Brain microvascular endothelial cell (primary cell): ENCODE results near the gene CLNK.

Source experiments
- DNase-seq: peaks from one replicate; pipeline ENCODE4 v3.0.0-alpha.2; 2020
- H3K27ac ChIP-seq: fragments of 250-450 bp; sonication (Bioruptor Pico); 2 replicates; pipeline ENCODE4 v1.5.1; 2020; ENCODE audit warnings: mild to moderate bottlenecking, moderate library complexity
- H3K27me3 ChIP-seq: fragments of 250-450 bp; sonication (Bioruptor Pico); replicated peaks from 2 replicates; pipeline ENCODE4 v1.5.1; 2020; ENCODE audit warnings: mild to moderate bottlenecking
- H3K36me3 ChIP-seq: fragments of 250-450 bp; sonication (Bioruptor Pico); replicated peaks from 2 replicates; pipeline ENCODE4 v1.5.1; 2020; ENCODE audit warnings: mild to moderate bottlenecking
- H3K4me3 ChIP-seq: 2 replicates; pipeline ENCODE4 v1.5.1; 2011; ENCODE audit warnings: low read depth, mild to moderate bottlenecking, control low read depth, low read length, moderate library complexity
- in situ Hi-C: cut with HindIII; loops from 2 replicates; pipeline ENCODE4 v1.10.0; 2017; ENCODE audit warnings: low sequenced_read_pairs, low pct_ligation_motif_present
- TF ChIP-seq, protein P1 (sequence below): IDR thresholded peaks from 2 replicates; pipeline ENCODE4 v1.5.1; 2011; ENCODE audit warnings: low read depth, mild to moderate bottlenecking, moderate library complexity, low read length, control low read depth, inconsistent platforms; ENCODE audit errors: missing control alignments

Gene CLNK

DNA sequence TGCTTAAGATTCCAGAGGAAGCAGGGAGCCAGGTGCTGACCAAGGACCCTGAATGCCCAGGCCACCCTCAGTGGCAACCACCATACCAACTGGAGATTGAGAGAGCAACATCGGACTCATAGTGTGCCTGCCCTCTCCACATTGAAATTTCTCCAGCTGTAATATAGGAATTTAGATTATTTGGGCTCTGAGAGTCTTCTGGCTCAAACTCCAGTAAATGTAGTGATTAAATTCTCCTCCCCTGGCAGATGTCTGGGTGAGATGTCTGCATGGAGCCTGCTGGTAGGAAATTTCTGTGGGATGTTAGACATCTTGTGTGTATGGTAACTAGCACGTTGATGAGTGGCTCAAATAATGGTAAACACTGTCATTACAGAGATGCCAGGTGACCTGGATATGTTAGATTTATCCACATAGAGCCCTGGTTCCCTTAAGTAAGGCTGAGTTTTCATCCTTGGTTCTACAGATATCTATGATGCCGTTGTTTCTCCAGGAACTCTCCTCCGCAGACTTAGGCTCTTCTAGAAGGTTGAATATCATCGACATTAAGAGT is 70.6 kb downstream of the CLNK start:
- H3K36me3 ChIP-seq: no peaks in the 10 kb centered on the region
- no peaks in the 10 kb centered on the region for H3K27me3 ChIP-seq
- DNase-seq: no peak
- H3K4me3 ChIP-seq: no peak overlapping the region
- TF ChIP-seq, protein P1, sequence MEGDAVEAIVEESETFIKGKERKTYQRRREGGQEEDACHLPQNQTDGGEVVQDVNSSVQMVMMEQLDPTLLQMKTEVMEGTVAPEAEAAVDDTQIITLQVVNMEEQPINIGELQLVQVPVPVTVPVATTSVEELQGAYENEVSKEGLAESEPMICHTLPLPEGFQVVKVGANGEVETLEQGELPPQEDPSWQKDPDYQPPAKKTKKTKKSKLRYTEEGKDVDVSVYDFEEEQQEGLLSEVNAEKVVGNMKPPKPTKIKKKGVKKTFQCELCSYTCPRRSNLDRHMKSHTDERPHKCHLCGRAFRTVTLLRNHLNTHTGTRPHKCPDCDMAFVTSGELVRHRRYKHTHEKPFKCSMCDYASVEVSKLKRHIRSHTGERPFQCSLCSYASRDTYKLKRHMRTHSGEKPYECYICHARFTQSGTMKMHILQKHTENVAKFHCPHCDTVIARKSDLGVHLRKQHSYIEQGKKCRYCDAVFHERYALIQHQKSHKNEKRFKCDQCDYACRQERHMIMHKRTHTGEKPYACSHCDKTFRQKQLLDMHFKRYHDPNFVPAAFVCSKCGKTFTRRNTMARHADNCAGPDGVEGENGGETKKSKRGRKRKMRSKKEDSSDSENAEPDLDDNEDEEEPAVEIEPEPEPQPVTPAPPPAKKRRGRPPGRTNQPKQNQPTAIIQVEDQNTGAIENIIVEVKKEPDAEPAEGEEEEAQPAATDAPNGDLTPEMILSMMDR: no peak
- in situ Hi-C loops: no loop called here
- H3K27ac ChIP-seq: no peak overlapping the region

DNA sequence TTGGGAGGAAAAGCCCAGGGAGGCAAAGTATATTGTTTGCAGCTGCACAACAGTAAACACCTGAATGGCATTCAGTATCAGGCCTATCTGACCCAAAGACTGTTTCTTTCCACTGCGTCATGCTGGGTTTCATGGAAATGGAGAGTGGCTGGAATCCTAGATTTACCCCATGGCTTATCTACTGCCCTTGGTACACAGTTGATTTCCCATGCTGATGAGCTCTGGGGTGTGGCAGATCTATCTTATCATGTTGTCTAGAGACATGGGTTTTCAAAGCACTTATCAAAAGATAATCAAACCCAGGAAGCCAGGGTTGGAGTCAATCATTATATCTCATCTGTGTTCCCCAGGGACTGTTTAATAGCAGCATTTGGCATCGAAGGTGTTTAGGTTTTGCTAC is 72.1 kb downstream of the CLNK start:
- no peak overlapping the region for H3K27ac ChIP-seq
- H3K27me3 ChIP-seq: no peaks in the 10 kb centered on the region
- TF ChIP-seq, protein P1: no peak
- H3K4me3 ChIP-seq: no peak overlapping the region
- no peak for DNase-seq
- no peaks in the 10 kb centered on the region for H3K36me3 ChIP-seq
- in situ Hi-C loops: no loop called here

DNA sequence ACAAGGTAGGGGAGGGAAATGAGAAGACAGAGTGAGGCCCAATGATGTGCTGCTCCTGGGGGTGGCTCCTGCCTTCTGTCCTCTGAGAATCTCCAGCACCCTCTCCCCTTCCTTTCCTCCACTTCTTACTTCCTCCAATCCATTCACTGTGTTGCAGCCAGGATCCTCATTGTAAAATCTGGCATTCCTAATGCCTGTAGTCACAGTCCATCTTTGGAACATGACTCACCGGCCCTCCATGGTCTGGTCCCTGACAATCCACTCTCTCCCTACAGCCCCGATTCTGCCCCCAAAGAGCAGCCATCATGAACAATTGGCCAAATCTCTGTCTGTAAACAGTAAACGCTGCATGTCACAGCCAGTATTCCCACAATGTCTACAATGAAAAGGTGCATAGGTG is 72.9 kb downstream of the CLNK start:
- in situ Hi-C loops: no loop called here
- peak; percentile 94 for DNase-seq
- Histone ChIP-seq H3K36me3 (no peaks in the 10 kb centered on the region), H3K27me3 (no peaks in the 10 kb centered on the region), H3K27ac (peak overlapping the region; percentile 28), H3K4me3 (no peak overlapping the region)
- TF ChIP-seq, protein P1: no peak

DNA sequence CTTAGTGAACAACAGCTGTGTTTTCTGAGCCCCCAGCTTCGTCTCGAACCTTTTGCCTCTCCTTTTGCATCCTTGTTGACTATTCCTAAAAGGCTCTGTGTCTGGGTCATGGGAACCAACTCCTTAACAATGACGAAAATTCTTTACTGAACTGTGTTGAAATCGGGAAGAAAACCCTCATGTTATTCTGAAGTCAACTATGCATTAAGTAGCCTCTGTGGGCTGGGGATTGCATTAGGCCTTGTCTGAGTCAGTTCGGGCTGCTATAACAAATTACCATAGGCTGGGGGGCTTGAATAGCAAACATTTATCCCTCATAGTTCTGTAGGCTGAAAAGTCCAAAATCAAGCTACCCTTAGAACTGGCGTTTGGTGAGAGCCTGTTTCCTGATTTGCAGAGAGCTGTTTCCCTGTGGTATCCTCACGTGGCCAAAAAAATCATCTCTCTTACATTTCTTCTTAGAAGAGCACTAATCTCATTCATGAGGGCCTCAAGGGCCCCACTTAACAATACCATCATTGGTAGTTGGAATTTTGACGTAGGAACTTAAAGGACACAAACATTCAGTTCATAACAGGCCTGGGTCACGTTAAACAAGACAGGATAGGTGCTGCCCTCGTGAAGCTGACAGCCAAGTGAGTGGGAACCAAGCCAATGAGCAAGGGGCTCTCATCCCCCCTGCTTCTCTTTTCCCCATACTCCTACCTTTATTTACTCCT is 75.9 kb downstream of the CLNK start:
- Histone ChIP-seq H3K36me3 (no peaks in the 10 kb centered on the region), H3K27me3 (no peaks in the 10 kb centered on the region), H3K4me3 (no peak overlapping the region), H3K27ac (no peak overlapping the region)
- DNase-seq: peak; percentile 16
- in situ Hi-C loops: no loop called here
- TF ChIP-seq, protein P1: no peak

DNA sequence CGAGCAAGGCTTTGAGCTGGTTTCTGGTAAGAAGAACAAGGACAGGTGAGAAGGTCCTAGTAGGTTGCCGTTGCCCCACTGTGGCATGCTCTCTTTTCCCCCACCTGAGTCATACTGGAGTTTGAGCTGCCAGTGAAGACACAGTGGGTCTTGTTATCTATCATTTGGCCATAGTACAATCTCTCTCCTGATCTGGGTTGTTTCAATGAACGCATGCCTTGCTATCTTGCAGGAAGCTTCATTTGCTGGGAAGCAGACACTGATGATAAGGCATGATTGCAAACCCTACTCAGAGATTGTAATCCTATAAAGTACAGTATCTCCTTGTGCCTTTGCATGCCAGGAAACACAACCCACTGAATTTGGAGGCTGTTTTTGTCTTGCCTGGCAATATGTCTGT is 77.4 kb downstream of the CLNK start:
- TF ChIP-seq, protein P1: no peak
- H3K27me3 ChIP-seq: no peaks in the 10 kb centered on the region
- no peak overlapping the region for H3K4me3 ChIP-seq
- no peaks in the 10 kb centered on the region for H3K36me3 ChIP-seq
- H3K27ac ChIP-seq: peak overlapping the region; percentile 9
- DNase-seq: peak; percentile 32
- in situ Hi-C loops: no loop called here
